HepG2 (cell line): ENCODE data around the gene ARHGDIG. TPM values are rescaled to one million over a fixed set of nuclear protein-coding genes. Genes with fewer than 3 reads are reported as not detected.

Source experiments
- ATAC-seq: fragments of 200-7000 bp; cut with Tn5 transposase; 3 replicates; pipeline ENCODE4 v1.9.1; 2020; ENCODE audit warnings: mild to moderate bottlenecking, moderate library complexity
- BruUV-seq: library from RNA; stranded (reverse); fragments of 400-500 nt; replicated peaks from 2 replicates; lab custom pipeline; 2021; lab: Mats Ljungman, UMichigan
- CTCF ChIA-PET: fragments of 300-600 bp; formaldehyde crosslinking; extraction: SDS; loops from one replicate; lab custom pipeline; 2021; ENCODE audit warnings: low total read pairs, inconsistent platforms, low intra/inter-chr PET ratio; lab: Yijun Ruan, JAX
- POLR2A ChIA-PET: fragments of 350-600 bp; sonication (Branson Sonifier 250); formaldehyde crosslinking; loops from one replicate; lab custom pipeline; 2020; ENCODE audit warnings: antibody characterized with exemption, inconsistent platforms; lab: Yijun Ruan, JAX
- DNase-seq: peaks from one replicate; pipeline ENCODE4 v3.0.0-alpha.2; 2015; ENCODE audit warnings: low spot score
- FAIRE-seq: peaks from 3 replicates; lab custom pipeline; 2011; peaks lifted over from hg19 to GRCh38; lab: Jason Lieb, UNC
- H2AFZ ChIP-seq: one replicate; pipeline ENCODE4 v1.6.1; 2011; ENCODE audit warnings: low read length, inconsistent platforms
- H3K27ac ChIP-seq: fragments of 300-600 bp; 3 replicates; pipeline ENCODE4 v1.8.0; 2011; ENCODE audit warnings: mixed run types, mild to moderate bottlenecking, mixed read lengths, low read length, inconsistent platforms; ENCODE audit not compliant: insufficient read depth; ENCODE audit errors: extremely low read length
- H3K27me3 ChIP-seq, 2 experiments: fragments of 200-600 bp in 1 of 2; 2 replicates in 1 of 2; 3 replicates in 1 of 2; pipeline versions ENCODE4 v1.6.0 to v1.8.0; 2011; ENCODE audit warnings: low read length in 2 of 2, mild to moderate bottlenecking in 2 of 2, moderate library complexity in 2 of 2, inconsistent platforms in 1 of 2; ENCODE audit not compliant: insufficient read depth in 2 of 2, control insufficient read depth in 1 of 2
- H3K36me3 ChIP-seq, 2 experiments: fragments of 200-600 bp in 1 of 2; replicated peaks in 1 of 2; 2 replicates in 1 of 2; 3 replicates in 1 of 2; pipeline versions ENCODE4 v1.5.1 to v1.8.0; 2011; ENCODE audit warnings: low read length in 2 of 2, inconsistent platforms in 1 of 2; ENCODE audit not compliant: insufficient read depth in 2 of 2, control insufficient read depth in 1 of 2
- H3K4me1 ChIP-seq: 2 replicates; pipeline ENCODE4 v1.5.1; 2012; ENCODE audit warnings: low read length, inconsistent platforms; ENCODE audit not compliant: insufficient read depth
- H3K4me2 ChIP-seq: 2 replicates; pipeline ENCODE4 v1.6.0; 2011; ENCODE audit warnings: low read depth, low read length, inconsistent platforms
- H3K4me3 ChIP-seq, 3 experiments: fragments of 200-600 bp in 1 of 3; sonication (generic), shearing (Covaris generic) in 1 of 3; replicated peaks in 1 of 3; 2 replicates each; pipeline ENCODE4 v1.5.1; 2011 to 2016; ENCODE audit warnings: low read length in 3 of 3, inconsistent platforms in 2 of 3, low read depth in 2 of 3, mild to moderate bottlenecking in 2 of 3, control low read depth in 1 of 3, mixed read lengths in 1 of 3; ENCODE audit not compliant: insufficient read depth in 1 of 3
- H3K79me2 ChIP-seq: one replicate; pipeline ENCODE4 v1.6.1; 2011; ENCODE audit warnings: low read length, inconsistent platforms; ENCODE audit not compliant: insufficient read depth
- H3K9ac ChIP-seq: 2 replicates; pipeline ENCODE4 v1.6.0; 2011; ENCODE audit warnings: mild to moderate bottlenecking, low read depth, low read length, inconsistent platforms; ENCODE audit not compliant: insufficient read depth
- H3K9me3 ChIP-seq: 2 replicates; pipeline ENCODE4 v1.5.1; 2012; ENCODE audit warnings: mild to moderate bottlenecking, low read length
- H4K20me1 ChIP-seq: 2 replicates; pipeline ENCODE4 v1.6.0; 2011; ENCODE audit warnings: inconsistent platforms, mild to moderate bottlenecking, low read length, moderate library complexity; ENCODE audit not compliant: insufficient read depth
- ATF5 ChIP-seq: sonication (generic); formaldehyde crosslinking; IDR thresholded peaks from 2 replicates; pipeline ENCODE4 v1.4.0; 2020; ENCODE audit warnings: mild to moderate bottlenecking, low read depth, missing genetic modification reagents
- ATF7 ChIP-seq, 2 experiments: fragments of 450-650 bp in 1 of 2; sonication (generic) in 1 of 2; formaldehyde crosslinking in 1 of 2; IDR thresholded peaks; 2 replicates each; pipeline versions ENCODE4 v1.4.0 to v1.6.1; 2016 to 2020; ENCODE audit warnings: antibody characterized with exemption in 1 of 2, mild to moderate bottlenecking in 1 of 2, missing genetic modification reagents in 1 of 2
- CREB1 ChIP-seq, 2 experiments: fragments of 450-650 bp in 1 of 2; IDR thresholded peaks; 2 replicates each; pipeline ENCODE4 v1.6.1; 2016 to 2017; ENCODE audit warnings: control low read depth in 1 of 2, mild to moderate bottlenecking in 1 of 2, missing compliant biosample characterization in 1 of 2, missing genetic modification characterization in 1 of 2
- CREM ChIP-seq, 2 experiments: sonication (generic) in 1 of 2; formaldehyde crosslinking in 1 of 2; IDR thresholded peaks; 2 replicates each; pipeline versions ENCODE4 v1.4.0 to v1.6.1; 2016 to 2020; ENCODE audit warnings: antibody characterized with exemption in 1 of 2, mild to moderate bottlenecking in 1 of 2, missing genetic modification reagents in 1 of 2
- FOXK1 ChIP-seq: sonication (generic); formaldehyde crosslinking; IDR thresholded peaks from 2 replicates; pipeline ENCODE4 v1.4.0; 2020; ENCODE audit warnings: low read depth, missing genetic modification reagents, borderline replicate concordance
- HNRNPK ChIP-seq: fragments of 200-400 bp; formaldehyde crosslinking; IDR thresholded peaks from 2 replicates; pipeline ENCODE4 v1.6.1; 2018; ENCODE audit warnings: low read length, low read depth, moderate library complexity, mild to moderate bottlenecking; ENCODE audit not compliant: poor library complexity, severe bottlenecking
- MAF1 ChIP-seq: sonication (generic); formaldehyde crosslinking; IDR thresholded peaks from 2 replicates; pipeline ENCODE4 v1.5.0; 2020; ENCODE audit warnings: missing genetic modification reagents, borderline replicate concordance
- NFYB ChIP-seq: sonication (generic); formaldehyde crosslinking; IDR thresholded peaks from 2 replicates; pipeline ENCODE4 v1.4.0; 2020; ENCODE audit warnings: missing genetic modification reagents
- ZFP41 ChIP-seq: sonication (generic); formaldehyde crosslinking; IDR thresholded peaks from 2 replicates; pipeline ENCODE4 v1.4.0; 2020; ENCODE audit warnings: mild to moderate bottlenecking, missing genetic modification reagents, borderline replicate concordance
- ZNF256 ChIP-seq: sonication (generic); formaldehyde crosslinking; conservative IDR thresholded peaks from 2 replicates; pipeline ENCODE4 v1.4.0; 2020; ENCODE audit warnings: missing genetic modification reagents
- ZNF577 ChIP-seq: sonication (generic); formaldehyde crosslinking; IDR thresholded peaks from 2 replicates; pipeline ENCODE4 v1.4.0; 2020; ENCODE audit warnings: mild to moderate bottlenecking, low read depth, missing genetic modification reagents, borderline replicate concordance
- ZNF605 ChIP-seq: sonication (generic); formaldehyde crosslinking; IDR thresholded peaks from 2 replicates; pipeline ENCODE4 v1.8.0; 2022; ENCODE audit warnings: mild to moderate bottlenecking, missing genetic modification reagents
- WGBS: methylation state at CpG from one replicate; pipeline ENCODE4 v1.1.6; 2017; ENCODE audit warnings: low lambda C conversion rate; 5-methylcytosine and 5-hydroxymethylcytosine counted together
- in situ Hi-C: cut with HindIII; loops from 2 replicates; pipeline ENCODE4 v1.10.0; 2017; ENCODE audit warnings: low pct_unique_long_range_greater_than_20kb; ENCODE audit not compliant: extremely low pct_ligation_motif_present
- intact Hi-C: fragments of 100-400 bp; cut with micrococcal nuclease; formaldehyde crosslinking; loops from one replicate; pipeline ENCODE4 v1.10.0; 2022; ENCODE audit not compliant: unreplicated experiment
- polyA plus RNA-seq, 8 experiments: library from polyadenylated mRNA; depleted of rRNA in 3 of 8; stranded (reverse) in 7 of 8; unstranded in 1 of 8; fragments of >200 nt; fragmentation: Illumina TruSeq in 4 of 8; extraction: Trizol in 4 of 8; gene quantifications; 2 replicates each; pipeline versions ENCODE4 v1.2.1 to v1.2.3, GENCODE V29; 2011 to 2016; ENCODE audit warnings: low read depth in 4 of 8, missing spikeins in 1 of 8, mixed read lengths in 1 of 8; ENCODE audit not compliant: insufficient read depth in 1 of 8
- total RNA-seq, 5 experiments: library from RNA; depleted of rRNA; stranded (reverse); fragments of >200 nt; fragmentation: Illumina TruSeq; extraction: Trizol; gene quantifications; 2 replicates each; pipeline ENCODE4 v1.2.3, GENCODE V29; 2016; ENCODE audit warnings: low read depth in 1 of 5

ARHGDIG gene
- total and polyA plus RNA-seq, 2 of the 13 experiments (the other 11 are each of a cell fraction or from before 2014, with no cell fraction given): 0.24 to 0.48 TPM

- H3K4me3 ChIP-seq: no peak overlapping the region
- DNase-seq (no peak), ATAC-seq (no peak), FAIRE-seq (no peak)
- intact Hi-C loops: no loop called here
- H3K79me2 ChIP-seq: no peaks in the 10 kb centered on the region
- H3K36me3 ChIP-seq: peaks cover 7 to 27% of the 10 kb centered on the region in 2 experiments; a peak in 3 of 5 replicates
- H3K27ac ChIP-seq: no peak overlapping the region
- H3K9ac ChIP-seq: no peak overlapping the region
- in situ Hi-C loops: no loop called here
- H3K4me2 ChIP-seq: no peak overlapping the region
- ChIA-PET POLR2A (no interaction called here), CTCF (no interaction called here)
- no peaks in the 10 kb centered on the region; the same call in 1 of the 2 replicates for H3K4me1 ChIP-seq
- H4K20me1 ChIP-seq: no peaks in the 10 kb centered on the region
- BruUV-seq: no TSS peak
- H3K27me3 ChIP-seq: no peaks in the 10 kb centered on the region
- no peaks in the 10 kb centered on the region for H3K9me3 ChIP-seq
- no peak overlapping the region for H2AFZ ChIP-seq
- WGBS: 100% methylated on average over 5 of the region's 6 CpGs
- TF ChIP-seq FOXK1 (CRISPR knock-in tag) (no peak), ATF7 (IDR thresholded peaks at IDR 0.05) (no peak), ATF7 (CRISPR knock-in tag; IDR thresholded peaks at IDR 0.05) (no peak), ZNF577 (CRISPR knock-in tag) (no peak), ZNF256 (CRISPR knock-in tag) (no peak), MAF1 (CRISPR knock-in tag) (no peak), CREM (IDR thresholded peaks at IDR 0.05) (no peak), CREM (CRISPR knock-in tag; IDR thresholded peaks at IDR 0.05) (no peak), ZFP41 (CRISPR knock-in tag) (no peak), CREB1 (IDR thresholded peaks at IDR 0.05) (no peak), CREB1 (CRISPR knock-in tag; IDR thresholded peaks at IDR 0.05) (no peak), ATF5 (CRISPR knock-in tag) (no peak), ZNF605 (CRISPR knock-in tag) (no peak), HNRNPK (no peak), NFYB (no peak)
Observed at GRCh38 chr16:253833-254232, 26.6 kb upstream of the ARHGDIG start.
